PC-9 (cell line): ENCODE measurements around the gene GCH1. TPM values are rescaled to one million over a fixed set of nuclear protein-coding genes. Genes with fewer than 3 reads are reported as not detected.
"Not testable (repeated sequence)": the region's sequence is repeated elsewhere in the genome, so short reads cannot be mapped to it uniquely, and the experiment has no call there.

Source experiments
- BruUV-seq: library from RNA; stranded (reverse); fragments of 400-500 nt; replicated peaks from 2 replicates; lab custom pipeline; 2021; lab: Mats Ljungman, UMichigan
- CTCF ChIA-PET: fragments of 300-600 bp; sonication (Branson Sonifier 250); formaldehyde crosslinking; loops from one replicate; lab custom pipeline; 2022; ENCODE audit warnings: antibody characterized with exemption; lab: Charles Lee
- POLR2A ChIA-PET: fragments of 300-600 bp; sonication (Branson Sonifier 250); formaldehyde crosslinking; loops from one replicate; lab custom pipeline; 2022; ENCODE audit warnings: antibody characterized with exemption; ENCODE audit not compliant: unreplicated experiment; lab: Charles Lee
- DNase-seq, 2 experiments: peaks; one replicate each; pipeline versions ENCODE4 v3.0.0 to v3.0.0-alpha.2; 2015 to 2022; ENCODE audit warnings: mixed read lengths in 1 of 2
- H2AFZ ChIP-seq: fragments of 200-600 bp; sonication (generic); 2 replicates; pipeline ENCODE4 v1.8.1; 2017; ENCODE audit warnings: antibody characterized with exemption
- H3F3A ChIP-seq: fragments of 200-600 bp; sonication (generic); 2 replicates; pipeline ENCODE4 v1.8.1; 2017; ENCODE audit warnings: antibody characterized with exemption, mild to moderate bottlenecking, low read depth; ENCODE audit not compliant: insufficient read depth
- H3K27ac ChIP-seq: fragments of 200-600 bp; sonication (generic); 2 replicates; pipeline ENCODE4 v1.6.1; 2016; ENCODE audit warnings: mixed run types
- H3K27me3 ChIP-seq: fragments of 200-600 bp; sonication (generic); 2 replicates; pipeline ENCODE4 v1.6.1; 2016; ENCODE audit warnings: low read depth, mixed run types; ENCODE audit not compliant: insufficient read depth
- H3K36me3 ChIP-seq: fragments of 200-600 bp; sonication (generic); 2 replicates; pipeline ENCODE4 v1.6.1; 2016; ENCODE audit warnings: low read depth, mixed run types
- H3K4me1 ChIP-seq: fragments of 200-600 bp; sonication (generic); replicated peaks from 2 replicates; pipeline ENCODE4 v1.6.1; 2016; ENCODE audit warnings: mixed run types; ENCODE audit not compliant: insufficient read depth
- H3K4me2 ChIP-seq: fragments of 200-600 bp; sonication (generic); 2 replicates; pipeline ENCODE4 v1.6.1; 2017; ENCODE audit warnings: mixed run types
- H3K4me3 ChIP-seq: fragments of 200-600 bp; sonication (generic); 2 replicates; pipeline ENCODE4 v1.6.1; 2016; ENCODE audit warnings: mixed run types
- H3K79me2 ChIP-seq: fragments of 200-600 bp; sonication (generic); 2 replicates; pipeline ENCODE4 v1.6.1; 2017; ENCODE audit warnings: low read depth, mixed run types
- H3K9me2 ChIP-seq: fragments of 200-600 bp; sonication (generic); 2 replicates; pipeline ENCODE4 v1.8.1; 2017; ENCODE audit warnings: mild to moderate bottlenecking; ENCODE audit not compliant: insufficient read depth
- H3K9me3 ChIP-seq: fragments of 200-600 bp; sonication (generic); 2 replicates; pipeline ENCODE4 v1.8.1; 2016; ENCODE audit warnings: low read depth; ENCODE audit not compliant: insufficient read depth
- H4K20me1 ChIP-seq: fragments of 200-600 bp; sonication (generic); 2 replicates; pipeline ENCODE4 v1.8.1; 2017; ENCODE audit not compliant: insufficient read depth
- CTCF ChIP-seq: fragments of 200-600 bp; sonication (generic); conservative IDR thresholded peaks from 2 replicates; pipeline ENCODE4 v1.6.1; 2017; ENCODE audit warnings: mixed run types, antibody characterized with exemption, mild to moderate bottlenecking, moderate library complexity
- EZH2 ChIP-seq: fragments of 200-600 bp; sonication (generic); IDR thresholded peaks from 2 replicates; pipeline ENCODE4 v1.8.0; 2017; ENCODE audit warnings: antibody characterized with exemption, low read depth
- intact Hi-C: fragments of 100-400 bp; cut with micrococcal nuclease; formaldehyde crosslinking; loops from one replicate; pipeline ENCODE4 v1.10.0; 2022; ENCODE audit not compliant: unreplicated experiment
- total RNA-seq: library from RNA; stranded (reverse); gene quantifications from 2 replicates; pipeline ENCODE4 v1.2.3, GENCODE V29; 2021

Gene GCH1
- total RNA-seq, 1 experiment from 2014 or later = 5.1 TPM

- POLR2A ChIA-PET = no interaction called here
- no peak for DNase-seq
- no peaks in the 10 kb centered on the region for H3K9me2 ChIP-seq
- H3K4me3 ChIP-seq = no peak overlapping the region
- no peak overlapping the region for H3K27ac ChIP-seq
- BruUV-seq = no TSS peak
- no peaks in the 10 kb centered on the region for H3K9me3 ChIP-seq
- H3K4me1 ChIP-seq = peaks cover 9% of the 10 kb centered on the region
- H3K27me3 ChIP-seq = no peaks in the 10 kb centered on the region
- no peaks in the 10 kb centered on the region for H3K36me3 ChIP-seq
- no peaks in the 10 kb centered on the region for H3K79me2 ChIP-seq
- H2AFZ ChIP-seq = no peak overlapping the region
- CTCF ChIA-PET = no interaction called here
- TF ChIP-seq EZH2 (no peak), CTCF (no peak)
- H4K20me1 ChIP-seq = no peaks in the 10 kb centered on the region
- no peak overlapping the region for H3K4me2 ChIP-seq
- intact Hi-C loops = loop anchor here (10.0 kb wide), 1 partner anchor 535 kb away; no protein-coding TSS in a partner anchor
- H3F3A ChIP-seq = peaks cover 12% of the 10 kb centered on the region; the same call in 1 of the 2 replicates
Measured at GRCh38 chr14:54899573-54899972, 3.1 kb downstream of the GCH1 start.

GRCh38 chr14:54897809-54898555 is 4.6 kb downstream of the GCH1 start:
- BruUV-seq, POLR2A ChIA-PET, DNase-seq: not testable (repeated sequence)

GRCh38 chr14:54895683-54896082 is 6.9 kb downstream of the GCH1 start:
- intact Hi-C loops = loop anchor here (10.0 kb wide), 1 partner anchor 531 kb away; no protein-coding TSS in a partner anchor

More at GRCh38 chr14:54897809-54898555, 4.6 kb downstream of the GCH1 start:
- H2AFZ ChIP-seq, H3K4me2 ChIP-seq, H4K20me1 ChIP-seq, H3K27me3 ChIP-seq, H3K9me3 ChIP-seq, H3K36me3 ChIP-seq, H3K9me2 ChIP-seq, H3F3A ChIP-seq, H3K4me1 ChIP-seq, CTCF ChIA-PET, H3K79me2 ChIP-seq, H3K27ac ChIP-seq, H3K4me3 ChIP-seq: not testable (repeated sequence)
- intact Hi-C loops = loop anchor here (10.0 kb wide), 1 partner anchor 533 kb away; no protein-coding TSS in a partner anchor

More at GRCh38 chr14:54895683-54896082, 6.9 kb downstream of the GCH1 start:
- BruUV-seq = no TSS peak
- no peak overlapping the region for H2AFZ ChIP-seq
- no peaks in the 10 kb centered on the region for H3K9me2 ChIP-seq
- TF ChIP-seq CTCF (no peak), EZH2 (no peak)
- no peaks in the 10 kb centered on the region for H3F3A ChIP-seq
- H3K36me3 ChIP-seq = no peaks in the 10 kb centered on the region
- no peaks in the 10 kb centered on the region for H4K20me1 ChIP-seq
- no peak for DNase-seq
- H3K79me2 ChIP-seq = no peaks in the 10 kb centered on the region; the same call in 1 of the 2 replicates
- no peak overlapping the region for H3K4me2 ChIP-seq
- CTCF ChIA-PET = no interaction called here
- no peaks in the 10 kb centered on the region; the same call in 1 of the 2 replicates for H3K9me3 ChIP-seq
- POLR2A ChIA-PET = no interaction called here
- no peaks in the 10 kb centered on the region for H3K27me3 ChIP-seq
- H3K4me3 ChIP-seq = no peak overlapping the region
- peaks cover 1% of the 10 kb centered on the region; the same call in 1 of the 2 replicates for H3K4me1 ChIP-seq
- no peak overlapping the region for H3K27ac ChIP-seq
